K562 (cell line): Measurements from ENCODE around the gene PIMREG.

Experiments used
- BCL6 ChIP-seq: fragments of 250-450 bp; sonication (Bioruptor Pico); IDR thresholded peaks from 2 replicates; pipeline ENCODE4 v1.4.0; 2020
- EZH2 ChIP-seq: IDR thresholded peaks from 2 replicates; pipeline ENCODE4 v1.6.1; 2012; ENCODE audit warnings: low read depth, mild to moderate bottlenecking, inconsistent platforms, low read length, borderline replicate concordance
- ZNF324 ChIP-seq: fragments of 250-450 bp; sonication (Bioruptor Pico); IDR thresholded peaks from 2 replicates; pipeline ENCODE4 v1.4.0; 2020; ENCODE audit warnings: mild to moderate bottlenecking
- TF ChIP-seq, protein P1 (sequence below), 3 experiments: IDR thresholded peaks in 2 of 3; conservative IDR thresholded peaks in 1 of 3; 2 replicates each; pipeline ENCODE4 v1.5.1; 2011 to 2012; ENCODE audit warnings: low read length in 3 of 3, mild to moderate bottlenecking in 3 of 3, control low read depth in 2 of 3, improper control_type of control experiment in 1 of 3, inconsistent platforms in 1 of 3, low read depth in 1 of 3, mixed read lengths in 1 of 3, moderate library complexity in 1 of 3; ENCODE audit not compliant: insufficient read depth in 2 of 3
- TF ChIP-seq, protein P2 (sequence below): conservative IDR thresholded peaks from 2 replicates; pipeline ENCODE4 v1.6.1; 2011; ENCODE audit warnings: low read depth, mild to moderate bottlenecking, low read length; ENCODE audit not compliant: control insufficient read depth
- TF ChIP-seq, protein P3 (sequence below): sonication (generic); formaldehyde crosslinking; IDR thresholded peaks from 2 replicates; pipeline ENCODE4 v1.9.0; 2022; ENCODE audit warnings: mild to moderate bottlenecking, missing genetic modification reagents

DNA sequence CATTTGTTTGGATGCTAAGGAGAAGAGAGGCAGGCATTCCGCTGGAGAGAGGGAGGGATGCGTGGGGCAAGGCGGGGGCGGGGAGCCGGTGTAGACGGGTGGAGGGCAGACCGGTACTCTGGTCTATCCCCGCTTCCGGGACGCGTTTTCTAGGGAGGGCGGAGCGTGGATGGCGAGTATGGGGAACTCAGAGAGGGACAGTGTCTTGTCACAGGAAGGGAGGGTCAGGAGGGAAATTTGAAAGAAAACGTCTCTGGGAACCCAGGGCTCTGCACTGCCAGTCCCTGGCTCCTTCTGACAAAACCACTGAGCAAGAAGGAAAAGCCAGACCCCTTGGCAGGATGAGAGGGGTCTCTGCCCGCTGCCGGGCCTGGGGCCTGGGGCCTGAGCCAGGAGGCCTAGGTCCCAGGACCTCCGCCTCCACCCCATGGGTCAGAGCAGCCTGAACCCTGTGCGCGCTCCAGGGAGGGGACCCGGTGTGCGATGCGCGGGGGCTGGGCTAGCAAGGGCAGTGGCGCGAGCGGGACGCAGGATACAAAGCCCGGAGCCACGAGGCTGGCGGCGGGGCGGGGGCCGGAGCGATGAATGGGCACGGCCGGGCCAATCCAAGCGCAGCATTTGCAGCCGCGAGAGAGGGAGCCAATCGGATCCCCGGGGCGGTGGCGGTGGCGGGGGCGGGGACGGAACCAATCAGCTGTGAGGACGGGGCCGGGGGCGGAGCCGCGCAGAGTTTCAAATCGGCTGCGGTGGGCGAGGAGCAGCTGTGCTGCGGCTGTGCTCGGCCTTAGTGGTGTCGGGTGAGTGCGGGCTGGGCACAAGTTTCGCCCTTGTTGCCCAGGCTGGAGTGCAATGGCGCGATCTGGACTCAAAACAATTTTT lies at the start of gene PIMREG:
- TF ChIP-seq, protein P1, sequence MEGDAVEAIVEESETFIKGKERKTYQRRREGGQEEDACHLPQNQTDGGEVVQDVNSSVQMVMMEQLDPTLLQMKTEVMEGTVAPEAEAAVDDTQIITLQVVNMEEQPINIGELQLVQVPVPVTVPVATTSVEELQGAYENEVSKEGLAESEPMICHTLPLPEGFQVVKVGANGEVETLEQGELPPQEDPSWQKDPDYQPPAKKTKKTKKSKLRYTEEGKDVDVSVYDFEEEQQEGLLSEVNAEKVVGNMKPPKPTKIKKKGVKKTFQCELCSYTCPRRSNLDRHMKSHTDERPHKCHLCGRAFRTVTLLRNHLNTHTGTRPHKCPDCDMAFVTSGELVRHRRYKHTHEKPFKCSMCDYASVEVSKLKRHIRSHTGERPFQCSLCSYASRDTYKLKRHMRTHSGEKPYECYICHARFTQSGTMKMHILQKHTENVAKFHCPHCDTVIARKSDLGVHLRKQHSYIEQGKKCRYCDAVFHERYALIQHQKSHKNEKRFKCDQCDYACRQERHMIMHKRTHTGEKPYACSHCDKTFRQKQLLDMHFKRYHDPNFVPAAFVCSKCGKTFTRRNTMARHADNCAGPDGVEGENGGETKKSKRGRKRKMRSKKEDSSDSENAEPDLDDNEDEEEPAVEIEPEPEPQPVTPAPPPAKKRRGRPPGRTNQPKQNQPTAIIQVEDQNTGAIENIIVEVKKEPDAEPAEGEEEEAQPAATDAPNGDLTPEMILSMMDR (IDR thresholded peaks at IDR 0.05 in 2 of 3, conservative IDR thresholded peaks at IDR 0.05 in 1 of 3; ENCODE audit: insufficient read depth in 2 of 3, low read depth in 1 of 3, low read length in 3 of 3): no peak
- TF ChIP-seq EZH2 (no peak), BCL6 (no peak), ZNF324 (CRISPR knock-in tag) (no peak)
- TF ChIP-seq, protein P2, sequence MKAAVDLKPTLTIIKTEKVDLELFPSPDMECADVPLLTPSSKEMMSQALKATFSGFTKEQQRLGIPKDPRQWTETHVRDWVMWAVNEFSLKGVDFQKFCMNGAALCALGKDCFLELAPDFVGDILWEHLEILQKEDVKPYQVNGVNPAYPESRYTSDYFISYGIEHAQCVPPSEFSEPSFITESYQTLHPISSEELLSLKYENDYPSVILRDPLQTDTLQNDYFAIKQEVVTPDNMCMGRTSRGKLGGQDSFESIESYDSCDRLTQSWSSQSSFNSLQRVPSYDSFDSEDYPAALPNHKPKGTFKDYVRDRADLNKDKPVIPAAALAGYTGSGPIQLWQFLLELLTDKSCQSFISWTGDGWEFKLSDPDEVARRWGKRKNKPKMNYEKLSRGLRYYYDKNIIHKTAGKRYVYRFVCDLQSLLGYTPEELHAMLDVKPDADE: 0 out of 2 replicates have a peak, but pooled peaks have one; percentile 19
- TF ChIP-seq, protein P3, sequence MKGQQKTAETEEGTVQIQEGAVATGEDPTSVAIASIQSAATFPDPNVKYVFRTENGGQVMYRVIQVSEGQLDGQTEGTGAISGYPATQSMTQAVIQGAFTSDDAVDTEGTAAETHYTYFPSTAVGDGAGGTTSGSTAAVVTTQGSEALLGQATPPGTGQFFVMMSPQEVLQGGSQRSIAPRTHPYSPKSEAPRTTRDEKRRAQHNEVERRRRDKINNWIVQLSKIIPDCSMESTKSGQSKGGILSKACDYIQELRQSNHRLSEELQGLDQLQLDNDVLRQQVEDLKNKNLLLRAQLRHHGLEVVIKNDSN (CRISPR knock-in tag): peak; percentile 21; the same call in 1 of the 2 replicates
